SK-N-SH treated with all-trans-retinoic acid at 6 μM for 48 hours (cell line): ENCODE data around the gene LHFPL3.

Experiments used
- ATAC-seq: fragments of 200-7000 bp; cut with Tn5 transposase; 3 replicates; pipeline ENCODE4 v1.9.1; 2020; ENCODE audit warnings: mild to moderate bottlenecking, moderate library complexity
- BACH2 ChIP-seq: fragments of 250-450 bp; sonication (Bioruptor Pico); IDR thresholded peaks from 2 replicates; pipeline ENCODE4 v1.9.0; 2021; ENCODE audit warnings: mild to moderate bottlenecking, borderline replicate concordance
- CREB5 ChIP-seq: fragments of 250-450 bp; sonication (Bioruptor Pico); IDR thresholded peaks from 2 replicates; pipeline ENCODE4 v1.5.1; 2020; ENCODE audit warnings: low read depth, mild to moderate bottlenecking, moderate library complexity
- CSDC2 ChIP-seq: fragments of 250-450 bp; sonication (Bioruptor Pico); IDR thresholded peaks from 2 replicates; pipeline ENCODE4 v1.5.0; 2020; ENCODE audit warnings: mild to moderate bottlenecking, moderate library complexity
- CSRNP3 ChIP-seq: fragments of 250-450 bp; sonication (Bioruptor Pico); IDR thresholded peaks from 2 replicates; pipeline ENCODE4 v1.5.1; 2021; ENCODE audit warnings: mild to moderate bottlenecking, moderate library complexity
- ESRRG ChIP-seq: fragments of 250-450 bp; sonication (Bioruptor Pico); IDR thresholded peaks from 2 replicates; pipeline ENCODE4 v1.6.1; 2021; ENCODE audit warnings: mild to moderate bottlenecking
- GLIS3 ChIP-seq: fragments of 250-450 bp; sonication (Bioruptor Pico); IDR thresholded peaks from 2 replicates; pipeline ENCODE4 v1.5.0; 2020; ENCODE audit warnings: mild to moderate bottlenecking, moderate library complexity
- ISL1 ChIP-seq: fragments of 250-450 bp; sonication (Bioruptor Pico); IDR thresholded peaks from 2 replicates; pipeline ENCODE4 v2.1.2; 2022; ENCODE audit warnings: mild to moderate bottlenecking, moderate library complexity
- OSR1 ChIP-seq: fragments of 250-450 bp; sonication (Bioruptor Pico); IDR thresholded peaks from 2 replicates; pipeline ENCODE4 v1.8.0; 2022; ENCODE audit warnings: moderate library complexity, mild to moderate bottlenecking, inconsistent platforms
- PATZ1 ChIP-seq: fragments of 250-450 bp; sonication (Bioruptor Pico); IDR thresholded peaks from 2 replicates; pipeline ENCODE4 v1.8.0; 2020; ENCODE audit warnings: mild to moderate bottlenecking, moderate library complexity, borderline replicate concordance
- POU6F1 ChIP-seq: fragments of 250-450 bp; sonication (Bioruptor Pico); IDR thresholded peaks from 2 replicates; pipeline ENCODE4 v1.8.0; 2021; ENCODE audit warnings: low read depth, mild to moderate bottlenecking, moderate library complexity, borderline replicate concordance
- PPARA ChIP-seq: fragments of 250-450 bp; sonication (Bioruptor Pico); IDR thresholded peaks from 2 replicates; pipeline ENCODE4 v1.5.0; 2020; ENCODE audit warnings: mild to moderate bottlenecking, borderline replicate concordance
- SNAI2 ChIP-seq: fragments of 250-450 bp; sonication (Bioruptor Pico); IDR thresholded peaks from 2 replicates; pipeline ENCODE4 v1.5.0; 2020; ENCODE audit warnings: mild to moderate bottlenecking, moderate library complexity
- TCF4 ChIP-seq: fragments of 250-450 bp; sonication (Bioruptor Pico); IDR thresholded peaks from 2 replicates; pipeline ENCODE4 v1.8.0; 2021; ENCODE audit warnings: mild to moderate bottlenecking, moderate library complexity, borderline replicate concordance
- TOX ChIP-seq: fragments of 250-450 bp; sonication (Bioruptor Pico); IDR thresholded peaks from 2 replicates; pipeline ENCODE4 v1.8.0; 2021; ENCODE audit warnings: mild to moderate bottlenecking, moderate library complexity, borderline replicate concordance
- TSHZ2 ChIP-seq: fragments of 250-450 bp; sonication (Bioruptor Pico); IDR thresholded peaks from 2 replicates; pipeline ENCODE4 v1.5.0; 2020; ENCODE audit warnings: mild to moderate bottlenecking, moderate library complexity
- ZC3H10 ChIP-seq: fragments of 250-450 bp; sonication (Bioruptor Pico); IDR thresholded peaks from 2 replicates; pipeline ENCODE4 v1.5.1; 2021; ENCODE audit warnings: mild to moderate bottlenecking, moderate library complexity
- ZNF565 ChIP-seq: fragments of 450-650 bp; formaldehyde crosslinking; conservative IDR thresholded peaks from 2 replicates; pipeline ENCODE4 v1.5.0; 2020; ENCODE audit warnings: low read depth, mild to moderate bottlenecking, moderate library complexity
- ZNF70 ChIP-seq: fragments of 450-650 bp; formaldehyde crosslinking; IDR thresholded peaks from 2 replicates; pipeline ENCODE4 v1.5.0; 2020; ENCODE audit warnings: mild to moderate bottlenecking, moderate library complexity
- ZNF8 ChIP-seq: fragments of 450-650 bp; formaldehyde crosslinking; IDR thresholded peaks from 2 replicates; pipeline ENCODE4 v1.5.0; 2020; ENCODE audit warnings: mild to moderate bottlenecking, moderate library complexity

Gene LHFPL3

GRCh38 chr7:104946338-104946737, 617.9 kb downstream of the LHFPL3 start (continued):
- TF ChIP-seq CSDC2 (CRISPR knock-in tag) (no peak), ZNF8 (CRISPR knock-in tag) (no peak), OSR1 (CRISPR knock-in tag) (no peak), PPARA (no peak)

- no peak for TF ChIP-seq GLIS3 (CRISPR knock-in tag)
- ATAC-seq, result no peak
These were observed 621.6 kb downstream of the LHFPL3 start for GRCh38 chr7:104950006-104950405.

- TF ChIP-seq TSHZ2 (CRISPR knock-in tag) (no peak), ZC3H10 (CRISPR knock-in tag) (no peak), ZNF70 (CRISPR knock-in tag) (no peak), SNAI2 (CRISPR knock-in tag) (no peak), CREB5 (no peak), PATZ1 (CRISPR knock-in tag) (no peak), TCF4 (CRISPR knock-in tag) (no peak), CSRNP3 (CRISPR knock-in tag) (no peak), PPARA (no peak), ZNF565 (CRISPR knock-in tag) (no peak), BACH2 (CRISPR knock-in tag) (no peak), ZNF8 (CRISPR knock-in tag) (no peak)
- ATAC-seq, result no peak
These were observed 622.4 kb downstream of the LHFPL3 start for GRCh38 chr7:104950754-104951153.

- TF ChIP-seq TOX (CRISPR knock-in tag) (no peak), ZNF565 (CRISPR knock-in tag) (no peak), OSR1 (CRISPR knock-in tag) (no peak), GLIS3 (CRISPR knock-in tag) (no peak), POU6F1 (no peak), ISL1 (CRISPR knock-in tag) (no peak), TCF4 (CRISPR knock-in tag) (no peak), BACH2 (CRISPR knock-in tag) (no peak), ESRRG (CRISPR knock-in tag) (no peak), PPARA (no peak)
- ATAC-seq, result no peak
These were observed 623.1 kb downstream of the LHFPL3 start for GRCh38 chr7:104951546-104951945.
